GM12873 (cell line): ENCODE results near the gene TRAF1.

ENCODE experiments used
- CTCF ChIP-seq: IDR thresholded peaks from 2 replicates; pipeline ENCODE4 v1.5.1; 2012; ENCODE audit warnings: low read depth, mild to moderate bottlenecking, moderate library complexity, low read length, control low read depth; ENCODE audit not compliant: insufficient read depth; ENCODE audit errors: missing control alignments

The TRAF1 gene

DNA sequence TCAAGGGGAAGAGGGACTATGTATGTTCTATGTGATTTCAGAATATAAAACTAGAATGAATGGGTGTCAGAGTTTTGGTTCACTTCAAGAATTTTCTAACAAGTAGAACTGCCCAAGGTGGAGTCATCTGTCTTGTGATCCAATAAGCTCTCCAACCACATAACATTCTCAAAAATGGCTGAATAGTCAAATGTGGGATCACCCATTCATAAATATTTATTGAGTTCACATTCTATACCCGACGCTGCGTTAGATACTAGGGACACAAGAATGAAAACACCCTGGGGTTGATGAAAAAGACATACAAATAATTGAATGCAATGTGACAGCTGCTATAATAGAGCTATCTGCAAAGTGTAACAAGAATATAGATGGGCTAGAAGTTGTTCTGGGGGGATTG, 35.3 kb upstream of the TRAF1 start:
- no peak for TF ChIP-seq CTCF

DNA sequence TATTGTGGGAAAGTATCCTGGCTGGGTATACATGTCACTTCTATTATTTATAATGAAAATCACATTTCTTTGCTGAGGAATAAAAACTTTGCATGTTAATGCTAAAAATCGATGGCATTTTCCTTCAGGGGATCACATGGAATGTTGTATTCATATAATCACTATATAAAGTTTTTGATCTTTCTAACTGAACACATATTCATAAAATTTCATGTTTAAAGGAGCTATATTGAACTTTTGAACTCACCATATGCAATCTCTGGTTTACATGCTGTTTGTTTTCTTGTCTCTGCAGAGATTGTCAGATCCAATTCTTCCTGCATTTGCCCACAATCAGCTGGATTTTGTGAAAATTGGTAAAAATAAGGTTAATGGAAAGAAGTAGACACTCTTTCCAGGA, 33.4 kb upstream of the TRAF1 start:
- TF ChIP-seq CTCF, result no peak

DNA sequence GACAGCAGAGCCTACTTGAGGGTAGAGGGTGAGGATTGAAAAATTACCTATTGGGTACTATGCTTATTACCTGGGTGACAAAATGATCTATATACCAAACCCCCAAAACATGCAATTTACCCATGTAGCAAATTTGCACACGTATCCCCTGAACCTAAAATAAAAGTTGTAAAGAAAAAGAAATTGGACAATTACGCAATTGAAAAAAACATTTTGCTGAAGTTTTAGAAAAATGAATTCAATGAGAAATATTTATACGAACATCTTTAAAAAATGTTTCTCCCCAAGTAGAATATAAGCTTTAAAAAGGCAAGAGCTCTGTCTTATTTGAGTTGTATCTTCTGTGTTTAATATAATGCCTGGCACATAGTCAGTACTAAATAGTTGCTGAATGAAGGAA, 30.3 kb upstream of the TRAF1 start:
- no peak for TF ChIP-seq CTCF

DNA sequence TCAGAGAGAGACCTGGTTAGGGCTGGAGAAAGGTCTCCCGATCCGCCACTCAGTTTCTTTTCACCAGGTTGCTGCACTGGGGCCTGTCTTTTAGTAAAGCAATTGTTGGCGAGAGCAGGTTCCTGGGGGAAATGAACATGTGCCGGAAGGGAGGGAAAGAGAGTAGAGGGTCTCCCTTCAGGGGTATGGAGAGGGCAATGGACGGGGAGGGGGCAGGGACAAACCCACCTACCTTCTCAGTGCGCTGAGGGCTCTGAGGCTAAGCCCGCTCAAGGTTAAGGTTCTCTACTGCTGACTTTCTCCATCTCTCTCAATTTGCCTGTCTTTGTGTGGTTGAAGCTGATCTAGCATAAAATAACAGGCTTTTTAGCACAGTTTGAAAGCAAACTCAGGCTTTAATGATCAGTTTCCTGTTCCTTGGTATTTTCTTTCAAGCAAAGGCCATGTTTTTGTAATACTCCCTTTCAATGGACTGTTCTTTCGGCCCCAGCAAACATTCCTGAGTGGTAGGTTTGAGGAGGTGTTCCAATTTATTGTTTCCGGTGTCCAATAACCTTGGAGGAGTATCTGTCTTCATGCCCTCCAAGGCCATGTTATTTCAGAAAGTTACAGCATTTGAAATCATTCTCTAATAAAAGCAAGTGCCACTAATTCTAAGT, 25.5 kb upstream of the TRAF1 start:
- no peak for TF ChIP-seq CTCF

DNA sequence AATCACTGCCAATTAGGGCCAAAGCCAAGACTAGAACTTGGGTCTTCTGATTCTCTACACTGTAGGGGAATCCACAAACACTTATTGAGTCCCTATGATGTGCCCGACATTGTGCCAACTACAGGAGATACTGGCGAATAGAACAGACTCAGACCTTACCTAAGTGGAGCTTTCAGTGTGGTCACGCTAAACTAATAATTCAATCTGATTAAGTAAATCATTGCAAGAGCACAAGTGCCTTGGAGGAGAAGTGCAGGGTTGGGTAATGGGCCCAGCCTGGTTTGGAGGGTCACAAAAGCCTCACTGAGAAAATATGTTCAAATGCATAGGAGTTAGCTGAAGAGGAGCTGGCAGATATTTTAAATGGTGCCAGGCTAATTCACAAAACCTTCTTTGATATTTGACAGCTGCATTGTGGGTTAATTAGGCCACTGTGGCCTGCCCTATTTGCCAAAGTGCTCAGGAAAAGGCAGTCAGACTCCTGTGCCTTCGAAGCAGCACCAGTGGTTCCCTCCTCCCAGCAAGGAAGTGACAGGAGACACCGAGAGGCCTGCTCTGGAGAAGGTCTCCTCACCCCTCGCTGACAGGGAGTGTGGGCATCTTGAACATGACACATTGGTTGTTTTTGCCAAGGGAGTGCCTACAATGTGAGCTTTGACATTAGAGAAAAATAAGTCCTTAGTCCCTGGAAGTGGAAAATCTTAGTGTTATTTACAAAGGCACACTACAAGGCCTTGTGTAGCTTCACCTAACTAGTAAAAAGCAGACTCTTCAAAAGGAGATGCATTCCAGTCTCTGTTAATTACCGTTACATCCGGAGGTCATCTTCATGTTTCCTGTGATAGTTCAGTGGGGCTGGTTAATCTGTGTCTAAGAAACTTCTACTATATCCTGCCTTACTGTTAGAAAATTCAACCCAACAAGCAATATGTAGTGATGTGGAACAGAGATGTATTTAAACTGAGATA, 24.1 kb upstream of the TRAF1 start:
- TF ChIP-seq CTCF, result no peak

- no peak for TF ChIP-seq CTCF
Observed at GRCh38 chr9:120949290-120949689, 22.7 kb upstream of the TRAF1 start.

- TF ChIP-seq CTCF, result no peak
Observed at GRCh38 chr9:120948824-120949223, 22.2 kb upstream of the TRAF1 start.
